Coronary artery (tissue), 2 donors: ENCODE measurements around the gene CALD1.
A peak's percentile ranks its signal among the peaks of the same experiment; 100 is the strongest.

ENCODE experiments used
- DNase-seq: peaks from one replicate; pipeline ENCODE4 v3.0.0-alpha.2; 2017; ENCODE audit warnings: low spot score
- H3K27ac ChIP-seq, 2 donors: fragments of 200-600 bp; sonication (generic); one replicate each; pipeline ENCODE4 v1.5.1; 2016 to 2019
- H3K4me3 ChIP-seq: fragments of 200-600 bp; sonication (generic); 2 replicates; pipeline ENCODE4 v1.5.1; 2016; ENCODE audit warnings: mild to moderate bottlenecking, moderate library complexity
- CTCF ChIP-seq: fragments of 200-600 bp; sonication (generic); IDR thresholded peaks from one replicate; pipeline ENCODE4 v1.5.1; 2019; ENCODE audit warnings: antibody characterized with exemption

The CALD1 gene

DNA sequence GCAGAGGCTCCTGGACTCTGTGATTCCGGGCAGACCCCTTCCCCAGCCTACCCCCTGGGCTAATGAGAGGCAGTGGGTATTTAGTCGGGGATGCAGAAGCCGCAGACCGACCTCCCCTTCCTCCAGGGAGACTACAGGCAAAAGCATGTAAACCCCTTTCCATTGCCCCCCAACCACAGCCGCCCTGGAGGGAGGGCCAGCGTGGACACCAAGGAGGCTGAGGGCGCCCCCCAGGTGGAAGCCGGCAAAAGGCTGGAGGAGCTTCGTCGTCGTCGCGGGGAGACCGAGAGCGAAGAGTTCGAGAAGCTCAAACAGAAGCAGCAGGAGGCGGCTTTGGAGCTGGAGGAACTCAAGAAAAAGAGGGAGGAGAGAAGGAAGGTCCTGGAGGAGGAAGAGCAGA, 167.9 kb downstream of the CALD1 start:
- H3K4me3 ChIP-seq: no peak overlapping the region
- TF ChIP-seq CTCF: no peak
- DNase-seq: no peak
- H3K27ac ChIP-seq: no peak overlapping the region

DNA sequence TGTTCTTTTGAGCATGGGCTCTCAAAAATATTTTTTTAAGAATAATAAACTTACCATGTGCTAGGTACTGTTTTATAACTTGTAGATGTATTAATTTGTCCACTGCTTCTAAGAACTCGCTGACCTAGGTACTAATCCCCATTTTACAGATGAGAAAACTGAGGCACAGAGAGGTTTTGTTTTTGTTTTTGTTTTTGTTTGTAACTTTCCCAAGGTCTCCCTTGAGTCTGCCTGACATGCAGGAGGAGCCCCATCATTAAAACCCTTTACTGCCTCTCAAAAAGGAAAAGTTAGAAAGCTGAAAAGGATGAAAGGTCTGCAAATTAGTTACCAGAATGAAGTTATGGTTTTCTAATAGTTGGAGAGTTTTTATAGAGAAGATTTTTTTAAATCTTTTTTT, 168.4 kb downstream of the CALD1 start:
- H3K27ac ChIP-seq: no peak overlapping the region
- no peak for TF ChIP-seq CTCF
- no peak for DNase-seq
- H3K4me3 ChIP-seq: no peak overlapping the region

GRCh38 chr7:134948246-134948645, 168.8 kb downstream of the CALD1 start:
- Histone ChIP-seq H3K27ac (no peak overlapping the region), H3K4me3 (no peak overlapping the region)
- no peak for TF ChIP-seq CTCF
- no peak for DNase-seq

DNA sequence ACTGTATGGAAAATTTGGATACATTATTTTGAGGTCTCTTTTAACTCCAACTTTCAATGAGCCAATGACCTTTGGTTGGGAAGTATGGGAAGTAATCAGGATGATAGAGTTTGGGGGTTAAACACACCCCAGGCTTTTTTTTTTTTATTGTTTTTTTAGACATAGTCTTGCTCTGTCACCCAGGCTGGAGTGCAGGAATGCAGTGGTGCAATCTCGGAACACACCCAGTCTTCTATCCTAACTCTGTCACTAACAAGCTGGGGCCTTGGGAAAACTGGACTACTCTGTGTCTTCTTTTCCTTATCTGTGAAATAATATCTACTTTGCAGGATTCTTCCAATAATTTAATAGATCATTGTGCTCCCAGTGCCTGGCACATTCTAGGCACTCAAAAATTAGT, 169.3 kb downstream of the CALD1 start:
- TF ChIP-seq CTCF: no peak
- DNase-seq: no peak
- H3K27ac ChIP-seq: peak overlapping the region in 1 of 2 donors; percentile 63
- H3K4me3 ChIP-seq: no peak overlapping the region

DNA sequence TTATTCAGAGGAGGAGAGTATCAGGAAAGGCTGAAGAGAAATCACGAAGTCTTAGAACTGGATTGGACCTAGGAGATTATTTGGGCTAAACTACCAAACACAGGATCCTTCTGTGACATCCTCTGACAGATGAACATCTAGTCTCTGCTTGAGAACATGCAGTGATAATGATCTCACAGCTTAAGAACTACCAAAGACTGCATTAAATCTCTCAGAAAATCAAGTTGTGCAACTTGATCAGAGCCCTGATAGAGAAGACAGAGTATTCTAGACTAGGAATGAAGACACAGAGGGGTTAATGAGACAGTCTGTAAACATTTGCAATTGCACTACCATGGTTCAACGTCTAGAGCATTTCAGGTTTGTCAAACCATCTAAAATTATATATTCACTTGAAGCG, 169.7 kb downstream of the CALD1 start:
- Histone ChIP-seq H3K4me3 (no peak overlapping the region), H3K27ac (peak overlapping the region in 1 of 2 donors; percentile 63)
- DNase-seq: no peak
- TF ChIP-seq CTCF: no peak

GRCh38 chr7:134954197-134955082, 175.0 kb downstream of the CALD1 start:
- Histone ChIP-seq H3K4me3 (no peak overlapping the region), H3K27ac (peak overlapping the region in 1 of 2 donors; percentile 38)
- no peak for DNase-seq
- TF ChIP-seq CTCF: peak; percentile 34

DNA sequence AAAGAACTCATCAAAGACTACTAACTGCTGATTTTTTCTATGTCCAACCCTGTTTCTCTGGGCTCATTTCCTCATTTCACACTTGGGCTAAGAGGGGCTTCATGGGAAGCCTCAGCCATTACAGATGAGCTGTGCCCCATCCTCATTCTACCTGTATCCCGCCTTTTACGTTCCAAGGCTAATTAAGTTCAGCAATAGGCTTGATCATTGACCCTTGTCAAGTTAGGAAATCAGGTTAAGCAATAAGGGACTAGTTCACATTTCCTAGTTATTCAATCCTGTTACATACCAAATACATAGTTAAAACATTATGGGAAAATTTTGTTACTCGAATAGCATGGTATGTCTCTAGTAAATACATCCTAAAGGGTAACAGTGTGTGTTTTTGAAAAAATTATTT, 177.6 kb downstream of the CALD1 start:
- no peak for DNase-seq
- no peak overlapping the region for H3K4me3 ChIP-seq
- no peak overlapping the region for H3K27ac ChIP-seq
- TF ChIP-seq CTCF: no peak
